SIG-M5 treated with dmso at 0.1 percent for 504 hours (cell line): ENCODE results near the gene KRTAP2-4.
"Not testable (repeated sequence)": the region's sequence is repeated elsewhere in the genome, so short reads cannot be mapped to it uniquely, and the experiment has no call there.

Source experiments
- DNase-seq: peaks from one replicate; lab custom pipeline; 2025; ENCODE audit not compliant: unreplicated experiment; lab: John Stamatoyannopoulos, UW

KRTAP2-4 gene, protein sequence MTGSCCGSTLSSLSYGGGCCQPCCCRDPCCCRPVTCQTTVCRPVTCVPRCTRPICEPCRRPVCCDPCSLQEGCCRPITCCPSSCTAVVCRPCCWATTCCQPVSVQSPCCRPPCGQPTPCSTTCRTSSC

DNA sequence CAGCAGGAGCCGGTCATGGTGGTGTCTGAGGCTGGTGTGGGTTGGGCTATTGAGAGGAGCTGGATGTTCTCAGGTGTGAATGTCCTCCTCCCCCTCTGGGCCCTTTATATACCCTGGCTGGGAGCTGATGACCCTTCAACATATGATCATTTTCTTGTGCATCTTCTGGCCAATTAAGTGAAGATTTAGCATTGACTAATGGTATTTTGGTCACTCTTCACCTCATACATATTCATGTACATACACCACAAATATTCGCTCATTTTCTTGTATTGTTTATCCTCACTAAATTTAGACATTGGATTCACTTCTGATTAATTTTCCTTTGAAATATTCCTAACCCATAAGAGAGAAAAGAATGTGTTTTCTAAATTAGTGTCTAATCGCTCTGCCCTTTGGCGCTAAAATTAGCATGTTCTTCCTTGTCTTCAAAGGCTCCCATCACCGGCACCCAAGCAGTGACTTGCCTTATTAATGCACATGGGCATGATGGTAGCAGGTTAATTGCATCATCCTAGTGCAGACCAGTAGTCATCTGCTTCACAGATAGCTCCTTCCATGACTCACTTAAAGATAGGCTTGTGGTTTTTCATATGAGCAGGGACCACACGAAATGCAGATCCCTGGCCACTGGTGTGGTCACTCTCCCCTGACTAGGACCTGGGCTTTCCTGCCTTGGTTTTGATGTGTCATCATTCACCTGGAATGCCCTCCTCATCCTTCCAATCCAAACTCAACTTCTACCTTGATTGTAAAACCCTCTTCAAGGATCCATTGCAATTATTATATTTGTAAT is at the start of gene KRTAP2-4:
Gene KRTAP2-4 (minus strand): TSS at position 51 of the 796 bp plus-strand sequence. CDS start 34 bp downstream, at position 17.
- DNase-seq = no peak

DNA sequence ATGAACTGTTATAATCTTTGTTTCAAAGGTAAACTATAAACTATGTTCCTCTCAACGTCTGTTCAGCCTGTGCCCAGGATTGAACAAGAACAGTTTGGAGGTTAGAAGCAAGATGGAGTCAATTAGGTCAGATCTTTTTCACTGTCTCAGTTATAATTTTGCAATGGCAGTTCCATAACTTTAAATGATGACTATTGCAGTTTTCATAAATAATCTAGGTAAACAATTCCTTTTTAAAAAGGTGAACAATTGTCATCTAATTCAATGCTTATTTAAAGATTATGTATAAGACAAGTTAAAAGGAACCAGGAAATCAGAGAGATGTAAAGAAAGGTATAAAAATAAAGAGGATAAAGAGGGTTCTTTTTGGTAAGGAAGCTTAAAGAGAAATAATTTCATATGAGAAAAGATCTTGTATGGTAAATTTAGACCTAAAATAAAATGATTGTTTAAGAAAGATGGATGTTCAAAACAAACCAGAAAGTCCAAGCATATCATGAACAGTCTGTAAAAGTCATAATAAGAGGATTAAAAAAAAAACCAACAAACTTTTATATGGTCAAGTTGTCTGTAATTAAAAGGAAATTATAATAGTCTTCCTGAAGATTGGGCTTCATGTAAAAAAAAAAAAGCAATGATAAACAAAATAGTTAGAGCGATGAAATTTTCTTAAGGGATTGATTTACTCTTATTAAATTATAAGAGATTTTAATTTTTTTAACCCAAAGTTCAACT is 45.6 kb upstream of the KRTAP2-4 start:
- no peak for DNase-seq

DNA sequence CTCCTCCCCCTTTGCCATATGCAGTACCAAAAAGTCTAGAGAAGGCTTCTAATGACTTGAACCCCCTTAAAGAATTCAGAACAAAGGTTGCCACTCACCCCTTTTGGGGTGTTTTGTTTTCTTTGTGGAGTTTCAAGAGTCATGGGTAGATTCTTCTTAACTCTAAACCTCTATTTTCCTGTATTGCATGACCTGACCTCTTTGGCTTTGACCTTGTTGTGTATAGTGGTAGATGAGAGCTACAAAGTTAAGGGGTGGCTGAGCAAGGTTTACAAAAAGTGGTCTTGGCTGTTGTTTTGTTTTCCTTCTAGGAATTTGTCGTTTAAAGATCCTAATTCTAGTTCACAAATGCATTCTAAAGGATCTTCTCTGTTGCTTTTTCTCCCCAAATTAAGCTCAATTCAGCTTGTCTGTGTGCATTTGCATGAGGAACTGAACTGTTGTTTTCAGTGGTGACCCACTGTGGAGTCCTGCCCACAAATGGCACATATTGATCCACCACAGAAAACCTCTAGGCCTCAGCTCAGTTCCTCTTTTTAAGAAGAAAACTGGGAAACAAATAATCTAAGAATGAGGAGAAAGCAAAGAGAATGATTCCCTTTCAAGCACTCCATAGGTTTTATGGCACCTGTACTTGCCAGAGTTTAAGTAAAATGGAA is 43.2 kb upstream of the KRTAP2-4 start:
- DNase-seq = not testable (repeated sequence)

DNA sequence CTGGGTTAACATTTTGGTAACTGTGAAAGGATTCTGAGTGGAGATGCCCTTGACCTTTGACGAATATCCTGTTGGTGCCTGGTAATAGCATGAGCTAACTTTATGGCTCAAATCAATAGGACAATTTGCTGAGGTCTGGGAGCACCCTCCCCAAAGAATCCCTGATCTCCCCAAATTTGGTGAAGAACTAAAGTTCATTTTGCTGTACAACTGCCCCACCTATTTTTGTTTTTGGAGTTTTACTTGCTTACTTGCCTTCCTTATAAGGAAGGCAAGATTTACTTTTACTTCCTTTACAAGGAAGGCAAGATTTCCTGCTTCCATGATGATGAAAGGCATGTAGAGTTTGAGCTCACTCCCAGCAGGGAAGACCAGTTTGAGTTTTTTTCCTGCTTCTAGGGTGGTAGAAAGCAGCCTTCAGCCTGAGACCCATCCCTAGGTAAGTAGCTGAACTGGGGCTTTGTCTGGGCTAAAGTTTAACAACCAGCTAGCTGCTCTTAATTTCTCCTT is 42.3 kb upstream of the KRTAP2-4 start:
- DNase-seq = no peak

DNA sequence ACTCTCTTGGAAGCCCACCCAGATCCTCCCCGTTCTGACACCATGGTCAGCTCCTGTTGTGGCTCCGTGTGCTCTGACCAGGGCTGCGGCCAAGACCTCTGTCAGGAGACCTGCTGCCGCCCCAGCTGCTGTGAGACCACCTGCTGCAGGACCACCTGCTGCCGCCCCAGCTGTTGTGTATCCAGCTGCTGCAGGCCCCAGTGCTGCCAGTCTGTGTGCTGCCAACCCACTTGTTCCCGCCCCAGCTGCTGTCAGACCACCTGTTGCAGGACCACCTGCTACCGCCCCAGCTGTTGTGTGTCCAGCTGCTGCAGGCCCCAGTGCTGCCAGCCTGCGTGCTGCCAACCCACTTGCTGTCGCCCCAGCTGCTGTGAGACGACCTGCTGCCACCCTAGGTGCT is 39.7 kb upstream of the KRTAP2-4 start, which contains the start of gene KRTAP4-9:
Gene KRTAP4-9 (plus strand): TSS at position 43 of the 400 bp plus-strand sequence. CDS start 0 bp downstream, at position 43.
- DNase-seq = not testable (repeated sequence)

DNA sequence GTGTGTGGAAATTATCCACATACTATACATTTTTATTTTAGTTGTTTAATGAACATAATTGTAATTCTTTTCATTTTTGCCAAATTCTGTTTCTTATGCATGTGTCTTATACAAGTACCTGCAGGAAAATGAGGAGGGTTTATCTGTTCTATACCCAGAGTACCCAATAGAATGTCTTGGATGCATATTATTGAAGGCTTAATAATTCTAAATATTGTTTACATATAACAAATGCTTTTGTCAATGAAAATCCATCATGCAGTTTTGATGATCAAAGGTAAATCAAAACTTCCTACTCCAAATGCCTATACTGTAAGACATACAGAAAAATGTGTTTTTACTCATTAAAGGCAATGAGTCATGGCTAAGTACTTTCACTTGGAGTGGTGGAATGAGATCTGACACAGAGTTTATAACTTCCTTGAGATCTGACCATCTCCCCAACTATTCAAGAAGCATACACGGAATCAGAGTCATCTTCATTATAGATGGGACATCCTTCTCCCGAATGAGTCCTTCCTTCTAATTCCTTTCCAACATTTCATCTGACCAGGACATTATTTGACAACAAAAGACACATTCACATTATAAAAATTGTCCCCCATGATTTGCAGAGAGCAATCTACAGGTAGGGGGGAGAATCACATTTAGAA is 38.8 kb upstream of the KRTAP2-4 start:
- not testable (repeated sequence) for DNase-seq

DNA sequence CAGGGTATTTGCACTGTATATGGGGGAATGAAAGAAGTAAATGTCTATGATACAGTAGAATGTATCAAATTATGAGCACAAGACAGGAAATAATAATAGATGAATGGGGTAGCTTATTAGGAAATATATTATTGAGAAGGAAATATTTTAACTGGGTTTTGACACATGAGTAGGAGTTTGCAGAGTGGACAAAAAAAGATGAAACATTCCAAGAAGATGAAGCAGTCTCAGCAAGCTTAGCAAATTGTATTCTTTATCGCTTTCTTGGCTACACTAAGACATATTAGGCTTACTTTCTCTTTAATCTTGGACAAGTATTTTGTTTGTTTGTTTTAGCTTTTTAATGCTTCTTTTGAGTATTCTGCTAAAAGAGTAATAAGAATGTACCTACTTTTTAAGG is 38.2 kb upstream of the KRTAP2-4 start:
- DNase-seq = no peak

DNA sequence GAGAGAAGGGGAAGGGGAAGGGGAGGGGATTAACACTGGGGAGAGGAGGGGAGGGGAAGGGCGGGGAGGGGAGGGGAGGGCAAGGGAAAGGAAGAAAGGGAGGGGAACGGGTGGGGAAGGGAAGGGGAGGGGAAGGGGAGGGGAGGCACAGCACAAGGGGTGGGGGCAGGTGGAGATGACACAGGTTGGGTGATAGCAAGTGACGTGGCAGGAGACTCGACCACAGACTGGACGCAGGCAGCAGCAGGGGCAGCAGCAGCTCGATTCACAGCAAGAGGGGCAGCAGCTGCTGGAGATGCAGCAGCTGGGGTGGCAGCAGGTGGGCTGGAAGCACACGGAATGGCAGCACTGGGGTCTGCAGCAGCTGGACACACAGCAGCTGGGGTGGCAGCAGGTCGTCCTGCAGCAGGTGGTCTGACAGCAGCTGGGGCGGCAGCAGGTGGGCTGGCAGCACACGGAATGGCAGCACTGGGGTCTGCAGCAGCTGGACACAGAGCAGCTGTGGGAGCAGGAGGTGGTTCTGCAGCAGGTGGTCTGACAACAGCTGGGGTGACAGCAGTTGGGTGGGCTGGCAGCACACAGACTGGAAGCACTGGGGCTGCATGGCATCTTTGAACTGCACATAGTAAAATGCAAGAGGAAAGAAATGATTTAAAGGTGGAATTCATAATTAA is 36.0 kb upstream of the KRTAP2-4 start, which contains the start of gene KRTAP4-16:
Gene KRTAP4-16 (minus strand): TSS at position 624 of the 674 bp plus-strand sequence. CDS start 0 bp downstream, at position 624.
- DNase-seq = no peak

DNA sequence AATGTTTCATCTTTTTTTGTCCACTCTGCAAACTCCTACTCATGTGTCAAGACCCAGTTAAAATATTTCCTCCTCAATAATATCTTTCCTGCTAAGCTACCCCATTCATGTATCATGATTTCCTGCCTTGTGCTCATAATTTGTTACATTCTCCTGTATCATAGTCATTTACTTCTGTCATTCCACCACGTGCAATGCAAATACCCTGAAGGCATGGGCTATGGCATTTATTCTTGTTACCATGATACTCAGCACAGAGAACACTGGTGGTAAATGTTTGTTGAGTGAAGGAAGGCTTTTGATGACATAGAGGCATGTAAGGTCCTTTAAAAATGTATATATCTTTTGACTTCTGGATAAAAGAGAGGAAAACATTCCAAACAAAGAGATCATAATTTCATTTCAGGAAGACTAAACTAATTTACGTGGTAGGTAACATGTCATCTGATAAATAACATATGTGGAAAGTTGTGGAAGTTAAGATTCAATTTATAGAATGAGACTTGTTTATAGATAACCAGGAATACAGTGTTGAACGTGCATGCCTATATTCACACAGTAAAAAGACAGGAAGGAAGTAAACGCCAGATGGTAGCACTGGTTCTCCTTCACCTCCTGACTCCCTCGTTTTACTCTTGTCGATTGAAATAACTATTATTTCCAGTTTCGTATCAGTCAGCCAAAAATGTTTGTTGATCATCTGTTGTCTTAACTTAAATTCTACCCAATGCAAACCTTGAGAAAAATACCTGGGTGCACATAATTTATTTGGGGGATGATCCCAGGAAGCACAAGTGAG is 34.2 kb upstream of the KRTAP2-4 start:
- DNase-seq = not testable (repeated sequence)

DNA sequence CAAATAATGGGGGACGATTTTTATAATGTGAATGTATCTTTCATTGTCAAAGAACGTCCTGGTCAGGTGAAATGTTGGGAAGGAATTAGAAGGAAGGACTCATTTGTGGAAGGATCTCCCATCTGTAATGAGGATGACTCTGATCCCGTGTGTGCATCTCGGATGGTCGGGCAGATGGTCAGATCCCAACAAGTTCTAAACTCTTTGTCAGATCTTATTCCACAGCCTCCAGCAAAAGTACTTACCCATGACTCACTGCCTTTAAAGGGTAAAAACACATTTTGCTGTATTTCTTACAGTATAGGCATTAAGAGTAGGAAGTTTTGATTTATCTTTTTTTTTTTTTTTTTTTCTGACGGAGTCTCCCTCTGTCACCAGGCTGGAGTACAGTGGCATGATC is 32.8 kb upstream of the KRTAP2-4 start:
- DNase-seq = no peak

DNA sequence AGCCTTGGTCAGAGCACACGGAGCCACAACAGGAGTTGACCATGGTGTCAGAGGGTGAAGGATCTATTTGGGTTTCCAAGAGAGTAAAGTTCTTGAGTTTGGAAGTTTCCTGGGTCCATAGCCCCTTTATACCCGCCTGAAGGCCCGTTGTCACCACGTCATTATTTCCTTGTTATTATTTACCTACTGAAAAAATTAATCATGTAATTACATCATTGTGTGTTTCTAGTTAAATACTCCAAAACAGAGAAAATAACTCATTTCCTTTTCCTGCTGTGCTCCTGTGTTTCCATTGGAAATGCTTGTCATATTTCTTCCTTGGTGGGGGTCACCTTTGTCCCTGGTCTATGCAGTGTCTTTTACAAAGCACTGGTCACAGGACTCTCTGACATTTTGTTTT is 32.4 kb upstream of the KRTAP2-4 start, which contains the start of gene KRTAP4-8:
Gene KRTAP4-8 (minus strand): TSS at position 101 of the 400 bp plus-strand sequence. CDS start 58 bp downstream, at position 43.
- DNase-seq = no peak

DNA sequence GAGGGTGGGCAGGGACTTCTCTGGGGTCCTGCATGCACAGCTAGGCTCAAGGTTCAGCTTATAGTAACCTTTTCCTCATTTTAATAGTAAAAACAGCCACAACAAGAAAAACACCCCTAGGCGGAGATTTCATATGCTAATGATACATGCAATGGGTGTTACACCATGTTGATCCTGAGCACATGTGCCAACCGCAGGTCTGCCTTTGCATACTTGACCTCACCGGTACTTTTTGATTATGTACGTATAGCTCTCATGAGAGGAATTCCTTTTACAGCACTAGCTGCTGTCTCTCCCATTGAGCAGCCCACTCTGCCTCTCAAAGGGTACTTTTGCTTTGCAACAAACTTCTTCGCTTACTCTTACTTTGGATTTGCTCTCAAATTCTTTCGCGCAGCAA is 30.4 kb upstream of the KRTAP2-4 start:
- DNase-seq = no peak

DNA sequence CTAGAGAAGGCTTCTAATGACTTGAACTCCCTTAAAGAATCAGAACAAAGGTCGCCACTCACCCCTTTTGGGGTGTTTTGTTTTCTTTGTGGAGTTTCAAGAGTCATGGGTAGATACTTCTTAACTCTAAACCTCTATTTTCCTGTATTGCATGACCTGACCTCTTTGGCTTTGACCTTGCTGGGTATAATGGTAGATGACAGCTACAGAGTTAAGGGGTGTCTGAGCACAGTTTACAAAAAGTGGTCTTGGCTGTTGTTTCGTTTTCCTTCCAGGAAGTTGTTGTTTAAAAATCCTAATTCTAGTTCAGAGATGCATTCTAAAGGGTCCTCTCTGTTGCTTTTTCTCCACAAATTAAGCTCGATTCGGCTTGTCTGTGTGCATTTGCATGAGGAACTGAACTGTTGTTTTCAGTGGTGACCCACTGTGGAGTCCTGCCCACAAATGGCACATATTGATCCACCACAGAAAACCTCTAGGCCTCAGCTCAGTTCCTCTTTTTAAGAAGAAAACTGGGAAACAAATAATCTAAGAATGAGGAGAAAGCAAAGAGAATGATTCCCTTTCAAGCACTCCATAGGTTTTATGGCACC is 23.2 kb upstream of the KRTAP2-4 start:
- not testable (repeated sequence) for DNase-seq

DNA sequence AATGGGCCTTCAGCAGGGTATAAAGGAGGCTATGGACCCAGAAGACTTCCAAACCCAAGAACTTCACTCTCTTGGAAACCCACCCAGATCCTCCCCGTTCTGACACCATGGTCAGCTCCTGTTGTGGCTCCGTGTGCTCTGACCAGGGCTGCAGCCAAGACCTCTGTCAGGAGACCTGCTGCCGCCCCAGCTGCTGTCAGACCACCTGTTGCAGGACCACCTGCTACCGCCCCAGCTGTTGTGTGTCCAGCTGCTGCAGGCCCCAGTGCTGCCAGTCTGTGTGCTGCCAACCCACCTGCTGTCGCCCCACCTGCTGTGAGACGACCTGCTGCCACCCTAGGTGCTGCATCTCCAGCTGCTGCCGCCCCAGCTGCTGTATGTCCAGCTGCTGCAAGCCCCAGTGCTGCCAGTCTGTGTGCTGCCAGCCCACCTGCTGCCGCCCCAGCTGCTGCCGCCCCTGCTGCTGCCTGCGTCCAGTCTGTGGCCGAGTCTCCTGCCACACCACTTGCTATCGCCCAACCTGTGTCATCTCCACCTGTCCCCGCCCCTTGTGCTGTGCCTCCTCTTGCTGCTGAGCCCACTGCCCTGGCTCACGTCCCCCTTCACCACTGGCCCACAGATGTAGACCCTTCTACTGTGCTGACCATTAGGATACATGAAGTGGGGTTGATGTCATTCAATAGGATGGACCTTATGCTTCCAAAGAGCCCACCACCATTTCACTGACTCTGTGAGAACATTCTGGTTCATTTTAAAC is 18.6 kb upstream of the KRTAP2-4 start, which contains the start of gene KRTAP4-7:
Gene KRTAP4-7 (plus strand): TSS at position 51 of the 757 bp plus-strand sequence. CDS start 57 bp downstream, at position 108.
- not testable (repeated sequence) for DNase-seq

DNA sequence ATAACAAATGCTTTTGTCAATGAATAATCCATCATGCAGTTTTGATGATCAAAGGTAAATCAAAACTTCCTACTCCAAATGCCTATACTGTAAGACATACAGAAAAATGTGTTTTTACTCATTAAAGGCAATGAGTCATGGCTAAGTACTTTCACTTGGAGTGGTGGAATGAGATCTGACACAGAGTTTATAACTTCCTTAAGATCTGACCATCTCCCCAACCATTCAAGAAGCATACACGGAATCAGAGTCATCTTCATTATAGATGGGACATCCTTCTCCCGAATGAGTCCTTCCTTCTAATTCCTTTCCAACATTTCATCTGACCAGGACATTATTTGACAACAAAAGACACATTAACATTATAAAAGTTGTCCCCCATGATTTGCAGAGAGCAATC is 17.7 kb upstream of the KRTAP2-4 start:
- not testable (repeated sequence) for DNase-seq

DNA sequence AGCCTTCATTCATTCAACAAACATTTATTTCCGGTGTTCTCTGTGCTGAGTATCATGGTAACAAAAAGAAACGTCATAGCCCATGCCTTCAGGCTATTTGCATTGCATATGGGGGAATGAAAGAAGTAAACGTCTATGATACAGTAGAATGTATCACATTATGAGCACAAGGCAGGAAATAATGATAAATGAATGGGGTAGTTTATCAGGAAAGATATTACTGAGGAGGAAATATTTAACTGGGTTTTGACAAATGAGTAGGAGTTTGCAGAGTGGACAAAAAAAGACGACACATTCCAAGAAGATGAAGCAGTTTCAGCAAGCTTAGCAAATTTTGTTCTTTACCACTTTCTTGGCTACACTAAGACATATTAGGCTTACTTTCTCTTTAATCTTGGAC is 16.9 kb upstream of the KRTAP2-4 start:
- no peak for DNase-seq

DNA sequence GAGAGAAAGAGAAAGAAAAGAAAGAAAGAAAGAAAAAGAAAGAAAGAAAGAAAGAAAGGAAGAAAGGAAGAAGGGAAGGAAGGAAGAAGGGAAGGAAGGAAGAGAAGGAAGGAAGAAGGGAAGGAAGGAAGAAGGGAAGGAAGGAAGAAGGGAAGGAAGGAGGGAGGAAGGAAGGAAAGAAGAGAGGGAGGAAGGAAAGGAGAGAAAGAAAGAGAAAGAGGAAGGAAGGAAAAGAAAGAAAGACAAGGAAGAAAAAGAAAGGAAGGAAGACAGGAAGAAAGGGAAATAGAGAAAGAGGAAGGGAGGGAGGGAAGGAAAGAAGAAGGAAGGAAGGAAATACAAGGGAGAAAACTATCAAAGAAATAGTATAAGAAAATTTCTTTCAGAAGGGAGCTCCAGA is 11.1 kb upstream of the KRTAP2-4 start:
- no peak for DNase-seq

DNA sequence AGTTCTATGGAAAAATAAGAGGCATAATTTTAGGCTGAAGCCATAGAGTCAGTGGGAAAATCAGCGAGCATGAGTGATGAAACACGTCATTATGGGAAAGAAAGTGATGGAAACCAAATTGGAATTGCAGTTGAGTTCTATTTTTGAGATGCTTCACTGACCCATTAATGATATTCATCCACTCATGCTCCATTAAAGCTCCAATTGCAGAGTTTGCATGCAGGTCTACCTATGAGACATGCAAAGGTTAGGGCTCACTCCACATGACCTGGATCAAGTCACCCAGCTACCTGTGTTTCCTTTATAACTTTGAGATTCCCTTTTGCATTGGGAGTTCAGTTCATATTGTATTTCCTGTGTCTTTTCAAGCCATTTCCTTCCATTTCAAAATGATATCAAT is 8.0 kb upstream of the KRTAP2-4 start:
- no peak for DNase-seq
